ENCODE measurements around the gene TBX21.

The TBX21 gene

GRCh38 chr17:47707884-47708283, 25.2 kb upstream of the TBX21 start:
- TF ChIP-seq CEBPB (IDR thresholded peaks at IDR 0.05) (no peak), TEAD4 (IDR thresholded peaks at IDR 0.05) (no peak)
- TF ChIP-seq, protein P1, sequence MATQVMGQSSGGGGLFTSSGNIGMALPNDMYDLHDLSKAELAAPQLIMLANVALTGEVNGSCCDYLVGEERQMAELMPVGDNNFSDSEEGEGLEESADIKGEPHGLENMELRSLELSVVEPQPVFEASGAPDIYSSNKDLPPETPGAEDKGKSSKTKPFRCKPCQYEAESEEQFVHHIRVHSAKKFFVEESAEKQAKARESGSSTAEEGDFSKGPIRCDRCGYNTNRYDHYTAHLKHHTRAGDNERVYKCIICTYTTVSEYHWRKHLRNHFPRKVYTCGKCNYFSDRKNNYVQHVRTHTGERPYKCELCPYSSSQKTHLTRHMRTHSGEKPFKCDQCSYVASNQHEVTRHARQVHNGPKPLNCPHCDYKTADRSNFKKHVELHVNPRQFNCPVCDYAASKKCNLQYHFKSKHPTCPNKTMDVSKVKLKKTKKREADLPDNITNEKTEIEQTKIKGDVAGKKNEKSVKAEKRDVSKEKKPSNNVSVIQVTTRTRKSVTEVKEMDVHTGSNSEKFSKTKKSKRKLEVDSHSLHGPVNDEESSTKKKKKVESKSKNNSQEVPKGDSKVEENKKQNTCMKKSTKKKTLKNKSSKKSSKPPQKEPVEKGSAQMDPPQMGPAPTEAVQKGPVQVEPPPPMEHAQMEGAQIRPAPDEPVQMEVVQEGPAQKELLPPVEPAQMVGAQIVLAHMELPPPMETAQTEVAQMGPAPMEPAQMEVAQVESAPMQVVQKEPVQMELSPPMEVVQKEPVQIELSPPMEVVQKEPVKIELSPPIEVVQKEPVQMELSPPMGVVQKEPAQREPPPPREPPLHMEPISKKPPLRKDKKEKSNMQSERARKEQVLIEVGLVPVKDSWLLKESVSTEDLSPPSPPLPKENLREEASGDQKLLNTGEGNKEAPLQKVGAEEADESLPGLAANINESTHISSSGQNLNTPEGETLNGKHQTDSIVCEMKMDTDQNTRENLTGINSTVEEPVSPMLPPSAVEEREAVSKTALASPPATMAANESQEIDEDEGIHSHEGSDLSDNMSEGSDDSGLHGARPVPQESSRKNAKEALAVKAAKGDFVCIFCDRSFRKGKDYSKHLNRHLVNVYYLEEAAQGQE (IDR thresholded peaks at IDR 0.05; ENCODE audit: low read depth): peak; percentile 64

DNA sequence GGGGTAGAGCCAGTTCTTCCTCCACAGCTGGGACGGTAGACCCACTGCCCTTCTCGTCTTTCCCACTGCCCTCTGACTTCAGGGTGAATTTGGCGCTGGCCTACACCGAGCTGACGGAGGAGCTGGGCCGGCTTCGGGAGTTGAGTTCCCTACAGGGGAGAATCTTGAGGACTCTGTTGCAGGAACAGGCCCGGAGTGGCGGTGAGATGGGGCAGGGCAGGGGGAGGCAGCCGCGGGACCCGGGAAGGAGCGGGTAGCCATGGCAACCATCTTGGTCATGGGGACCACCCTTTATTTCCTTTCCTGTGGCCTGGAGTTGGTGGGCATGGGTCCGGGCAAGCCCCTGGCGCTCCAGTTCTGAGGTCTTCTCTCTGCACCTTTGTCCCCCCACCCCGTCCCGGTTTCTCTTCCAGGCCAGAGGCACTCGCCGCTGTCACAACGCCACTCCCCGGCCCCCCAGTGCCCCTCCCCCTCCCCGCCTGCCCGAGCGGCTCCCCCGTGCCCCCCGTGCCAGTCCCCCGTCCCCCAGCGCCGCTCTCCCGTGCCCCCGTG, 24.6 kb upstream of the TBX21 start:
- no peak for TF ChIP-seq TCF12 (IDR thresholded peaks at IDR 0.05; ENCODE audit: low read depth)
- no peak for TF ChIP-seq MAX (IDR thresholded peaks at IDR 0.05)
- no peak for TF ChIP-seq FOXM1 (IDR thresholded peaks at IDR 0.05; ENCODE audit: borderline replicate concordance, low read depth)
- TF ChIP-seq, protein P1 (IDR thresholded peaks at IDR 0.05; ENCODE audit: low read depth): no peak
- TF ChIP-seq NFIC (IDR thresholded peaks at IDR 0.05): no peak
- TF ChIP-seq RAD21 (IDR thresholded peaks at IDR 0.05; ENCODE audit: low read depth): no peak
- no peak for TF ChIP-seq YY1 (IDR thresholded peaks at IDR 0.05; ENCODE audit: low read depth)
- TF ChIP-seq TEAD4 (IDR thresholded peaks at IDR 0.05): no peak
- TF ChIP-seq TAF1 (IDR thresholded peaks at IDR 0.05; ENCODE audit: low read depth): no peak
- no peak for TF ChIP-seq EGR1 (IDR thresholded peaks at IDR 0.05)
- no peak for TF ChIP-seq CREB1 (IDR thresholded peaks at IDR 0.05; ENCODE audit: low read depth)
- TF ChIP-seq, protein P2, sequence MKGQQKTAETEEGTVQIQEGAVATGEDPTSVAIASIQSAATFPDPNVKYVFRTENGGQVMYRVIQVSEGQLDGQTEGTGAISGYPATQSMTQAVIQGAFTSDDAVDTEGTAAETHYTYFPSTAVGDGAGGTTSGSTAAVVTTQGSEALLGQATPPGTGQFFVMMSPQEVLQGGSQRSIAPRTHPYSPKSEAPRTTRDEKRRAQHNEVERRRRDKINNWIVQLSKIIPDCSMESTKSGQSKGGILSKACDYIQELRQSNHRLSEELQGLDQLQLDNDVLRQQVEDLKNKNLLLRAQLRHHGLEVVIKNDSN (IDR thresholded peaks at IDR 0.05): no peak
- TF ChIP-seq ZBTB7A (IDR thresholded peaks at IDR 0.05; ENCODE audit: low read depth): no peak
- TF ChIP-seq CEBPB (IDR thresholded peaks at IDR 0.05): no peak
- no peak for TF ChIP-seq EP300 (IDR thresholded peaks at IDR 0.05; ENCODE audit: borderline replicate concordance)

DNA sequence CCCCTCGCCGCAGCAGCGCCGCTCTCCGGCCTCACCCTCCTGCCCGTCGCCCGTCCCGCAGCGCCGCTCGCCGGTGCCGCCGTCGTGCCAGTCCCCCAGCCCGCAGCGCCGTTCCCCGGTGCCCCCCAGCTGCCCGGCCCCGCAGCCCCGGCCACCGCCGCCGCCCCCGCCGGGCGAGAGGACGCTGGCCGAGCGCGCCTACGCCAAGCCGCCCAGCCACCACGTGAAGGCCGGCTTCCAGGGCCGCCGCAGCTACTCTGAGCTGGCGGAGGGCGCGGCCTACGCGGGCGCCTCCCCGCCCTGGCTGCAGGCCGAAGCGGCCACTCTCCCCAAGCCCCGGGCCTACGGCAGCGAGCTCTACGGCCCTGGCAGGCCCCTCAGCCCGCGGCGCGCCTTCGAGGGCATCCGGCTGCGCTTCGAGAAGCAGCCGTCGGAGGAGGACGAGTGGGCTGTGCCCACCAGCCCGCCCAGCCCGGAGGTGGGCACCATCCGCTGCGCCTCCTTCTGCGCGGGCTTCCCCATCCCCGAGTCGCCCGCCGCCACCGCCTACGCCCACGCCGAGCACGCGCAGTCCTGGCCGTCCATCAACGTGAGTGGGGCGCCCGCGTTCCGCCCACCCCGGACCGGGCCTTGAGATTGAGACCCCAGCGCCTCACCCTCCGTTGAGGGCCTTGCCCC, 24.0 kb upstream of the TBX21 start:
- TF ChIP-seq, protein P2 (IDR thresholded peaks at IDR 0.05): no peak
- TF ChIP-seq CEBPB (IDR thresholded peaks at IDR 0.05): no peak
- TF ChIP-seq YY1 (IDR thresholded peaks at IDR 0.05; ENCODE audit: low read depth): no peak
- TF ChIP-seq, protein P1 (IDR thresholded peaks at IDR 0.05; ENCODE audit: low read depth): no peak
- TF ChIP-seq CREB1 (IDR thresholded peaks at IDR 0.05; ENCODE audit: low read depth): no peak
- TF ChIP-seq FOXM1 (IDR thresholded peaks at IDR 0.05; ENCODE audit: borderline replicate concordance, low read depth): no peak
- no peak for TF ChIP-seq RAD21 (IDR thresholded peaks at IDR 0.05; ENCODE audit: low read depth)
- TF ChIP-seq NFIC (IDR thresholded peaks at IDR 0.05): no peak
- TF ChIP-seq TCF12 (IDR thresholded peaks at IDR 0.05; ENCODE audit: low read depth): no peak
- no peak for TF ChIP-seq TEAD4 (IDR thresholded peaks at IDR 0.05)
- TF ChIP-seq EGR1 (IDR thresholded peaks at IDR 0.05): no peak
- TF ChIP-seq EP300 (IDR thresholded peaks at IDR 0.05; ENCODE audit: borderline replicate concordance): no peak
- no peak for TF ChIP-seq ZBTB7A (IDR thresholded peaks at IDR 0.05; ENCODE audit: low read depth)
- TF ChIP-seq TAF1 (IDR thresholded peaks at IDR 0.05; ENCODE audit: low read depth): no peak

DNA sequence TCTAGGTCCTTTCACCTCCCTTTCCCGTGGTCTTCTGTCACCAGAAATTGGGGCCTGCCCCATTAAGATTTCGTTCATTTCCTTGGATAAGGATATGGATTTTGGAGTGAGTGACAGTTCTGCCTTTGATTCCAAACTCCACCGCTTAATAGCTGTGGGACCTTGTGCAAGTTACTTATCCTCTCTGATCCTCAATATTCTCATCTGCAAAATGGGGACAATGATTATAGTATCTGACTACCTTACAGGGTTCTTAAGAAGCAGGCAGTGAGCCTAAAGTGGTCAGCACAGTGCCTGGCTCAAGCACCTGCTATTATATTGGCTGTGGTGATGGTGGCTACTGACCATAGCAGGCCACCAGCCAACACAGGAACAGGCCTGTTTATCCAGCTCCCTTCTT, 23.4 kb upstream of the TBX21 start:
- TF ChIP-seq TEAD4 (IDR thresholded peaks at IDR 0.05) (no peak), TAF1 (IDR thresholded peaks at IDR 0.05; ENCODE audit: low read depth) (no peak), EP300 (IDR thresholded peaks at IDR 0.05; ENCODE audit: borderline replicate concordance) (no peak), ZBTB7A (IDR thresholded peaks at IDR 0.05; ENCODE audit: low read depth) (no peak), FOXM1 (IDR thresholded peaks at IDR 0.05; ENCODE audit: borderline replicate concordance, low read depth) (no peak), TCF12 (IDR thresholded peaks at IDR 0.05; ENCODE audit: low read depth) (no peak), NFIC (IDR thresholded peaks at IDR 0.05) (no peak), CEBPB (IDR thresholded peaks at IDR 0.05) (no peak)
- TF ChIP-seq, protein P2 (IDR thresholded peaks at IDR 0.05): no peak
- TF ChIP-seq, protein P1 (IDR thresholded peaks at IDR 0.05; ENCODE audit: low read depth): no peak
